Mammary epithelial cell (primary cell): ENCODE measurements around the gene BID.

Source experiments
- EZH2 ChIP-seq: IDR thresholded peaks from 2 replicates; pipeline ENCODE4 v1.6.1; 2012; ENCODE audit warnings: low read length, inconsistent platforms, borderline replicate concordance
- TF ChIP-seq, protein P1 (sequence below), 2 donors: IDR thresholded peaks in 1 of 2; conservative IDR thresholded peaks in 1 of 2; 2 replicates each; pipeline ENCODE4 v1.5.1; 2011 to 2012; ENCODE audit warnings: inconsistent platforms in 2 of 2, low read length in 2 of 2, mild to moderate bottlenecking in 2 of 2, control low read depth in 1 of 2, low read depth in 1 of 2; ENCODE audit not compliant: insufficient read depth in 1 of 2; ENCODE audit errors: extremely low read depth in 1 of 2

DNA sequence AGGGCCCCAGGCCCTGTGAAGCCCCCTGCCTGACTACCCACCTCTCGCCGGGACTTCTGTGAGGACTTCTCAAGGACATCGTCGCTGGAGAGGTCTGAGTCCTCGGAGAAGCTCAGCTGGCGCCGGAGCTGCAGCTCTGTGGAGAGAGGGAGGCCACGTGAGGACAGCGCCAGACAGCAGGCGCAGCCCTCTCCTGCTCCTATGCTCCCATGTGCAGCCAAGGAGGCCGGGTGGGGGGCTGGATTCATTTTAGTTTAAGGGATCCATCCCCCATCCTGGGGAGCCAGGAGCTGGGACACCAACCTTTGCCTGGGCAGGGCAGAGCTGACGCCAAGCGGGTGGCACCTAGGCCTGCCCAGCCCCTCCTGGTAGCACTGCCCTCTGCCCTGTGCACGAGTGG is 42.4 kb upstream of the BID start:
- TF ChIP-seq, protein P1, sequence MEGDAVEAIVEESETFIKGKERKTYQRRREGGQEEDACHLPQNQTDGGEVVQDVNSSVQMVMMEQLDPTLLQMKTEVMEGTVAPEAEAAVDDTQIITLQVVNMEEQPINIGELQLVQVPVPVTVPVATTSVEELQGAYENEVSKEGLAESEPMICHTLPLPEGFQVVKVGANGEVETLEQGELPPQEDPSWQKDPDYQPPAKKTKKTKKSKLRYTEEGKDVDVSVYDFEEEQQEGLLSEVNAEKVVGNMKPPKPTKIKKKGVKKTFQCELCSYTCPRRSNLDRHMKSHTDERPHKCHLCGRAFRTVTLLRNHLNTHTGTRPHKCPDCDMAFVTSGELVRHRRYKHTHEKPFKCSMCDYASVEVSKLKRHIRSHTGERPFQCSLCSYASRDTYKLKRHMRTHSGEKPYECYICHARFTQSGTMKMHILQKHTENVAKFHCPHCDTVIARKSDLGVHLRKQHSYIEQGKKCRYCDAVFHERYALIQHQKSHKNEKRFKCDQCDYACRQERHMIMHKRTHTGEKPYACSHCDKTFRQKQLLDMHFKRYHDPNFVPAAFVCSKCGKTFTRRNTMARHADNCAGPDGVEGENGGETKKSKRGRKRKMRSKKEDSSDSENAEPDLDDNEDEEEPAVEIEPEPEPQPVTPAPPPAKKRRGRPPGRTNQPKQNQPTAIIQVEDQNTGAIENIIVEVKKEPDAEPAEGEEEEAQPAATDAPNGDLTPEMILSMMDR (conservative IDR thresholded peaks at IDR 0.05 in 1 of 2, IDR thresholded peaks at IDR 0.05 in 1 of 2; ENCODE audit: extremely low read depth in 1 of 2, insufficient read depth in 1 of 2, low read depth in 1 of 2, low read length in 2 of 2): no peak
- TF ChIP-seq EZH2: no peak
